ENCODE results near the gene ABCB11. TPM values are rescaled to one million over a fixed set of nuclear protein-coding genes. Genes with fewer than 3 reads are reported as not detected.

The ABCB11 gene
- total and polyA plus RNA-seq, 10 of the 15 experiments (the other 5 are each of a cell fraction or from before 2014, with no cell fraction given), result not detected

DNA sequence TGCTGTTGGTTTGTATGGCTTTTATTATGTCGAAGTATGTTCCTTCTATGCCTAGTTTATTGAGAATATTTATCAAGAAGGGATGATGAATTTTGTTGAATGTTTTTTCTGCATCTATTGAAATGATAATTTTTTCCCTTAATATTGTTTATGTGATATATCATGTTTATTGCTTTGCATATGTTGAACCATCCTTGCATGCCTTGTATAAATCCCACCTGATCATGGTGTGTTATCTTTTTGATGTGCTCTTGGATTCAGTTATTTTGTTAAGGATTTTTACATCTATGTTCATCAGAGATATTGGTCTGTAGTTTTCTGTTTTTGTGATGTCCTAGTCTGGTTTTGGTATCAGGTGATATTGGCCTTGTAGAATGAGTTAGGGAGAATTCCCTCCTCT is 79.3 kb downstream of the ABCB11 start:
- FAIRE-seq (no peak), DNase-seq (ENCODE audit: low read depth, low spot score) (no peak), ATAC-seq (no peak)
- in situ Hi-C loops (cut with MboI) (no loop called here), intact Hi-C loops (cut with micrococcal nuclease; ENCODE audit: unreplicated experiment) (no loop called here)
- TF ChIP-seq BHLHE40 (IDR thresholded peaks at IDR 0.05; ENCODE audit: borderline replicate concordance in 1 of 2, low read depth in 2 of 2, low read length in 1 of 2) (no peak), MTA3 (IDR thresholded peaks at IDR 0.05; ENCODE audit: borderline replicate concordance, low read length) (no peak), ZNF274 (IDR thresholded peaks at IDR 0.05; ENCODE audit: insufficient read depth, insufficient read length) (no peak), TBL1XR1 (IDR thresholded peaks at IDR 0.05; ENCODE audit: low read depth, low read length) (no peak), MEF2B (IDR thresholded peaks at IDR 0.05; ENCODE audit: partially characterized antibody, poor library complexity, severe bottlenecking) (no peak), ZNF24 (IDR thresholded peaks at IDR 0.05) (no peak)
- ChIA-PET CTCF (interaction anchor here (0.6 to 0.7 kb wide), 2 partner anchors 445 to 544 kb away, joined by 3 read pairs; no protein-coding TSS in a partner anchor), SMC1A (ENCODE audit: uncharacterized antibody, unreplicated experiment) (no interaction called here), RAD21 (ENCODE audit: unreplicated experiment) (no interaction called here), POLR2A (no interaction called here)
- Histone ChIP-seq H3K27ac (ENCODE audit: control insufficient read depth, insufficient read depth) (no peak overlapping the region), H3K4me1 (ENCODE audit: control insufficient read depth, insufficient read depth, low read length) (no peaks in the 10 kb centered on the region), H3K4me3 (no peak overlapping the region), H3K9ac (ENCODE audit: control insufficient read depth, insufficient read depth, low read length) (no peak overlapping the region), H4K20me1 (ENCODE audit: control insufficient read depth, insufficient read depth) (no peaks in the 10 kb centered on the region), H3K9me3 (replicated peaks; ENCODE audit: control insufficient read depth, insufficient read depth, low read length) (no peaks in the 10 kb centered on the region; the same call in 2 of the 3 replicates), H3K27me3 (replicated peaks in 1 of 2; ENCODE audit: control insufficient read depth in 2 of 2, insufficient read depth in 2 of 2, low read length in 1 of 2) (0 out of 4 replicates have a peak, but pooled peaks cover 0 to 1% of the 10 kb centered on the region in 2 experiments), H3K79me2 (ENCODE audit: control insufficient read depth, insufficient read depth, low read length) (no peaks in the 10 kb centered on the region), H3K4me2 (ENCODE audit: control insufficient read depth, insufficient read depth) (no peak overlapping the region), H2AFZ (ENCODE audit: control insufficient read depth, low read depth, low read length) (no peak overlapping the region), H3K36me3 (ENCODE audit: control insufficient read depth in 2 of 2, insufficient read depth in 2 of 2, low read length in 1 of 2) (no peaks in the 10 kb centered on the region)
- BruUV-seq (replicated peaks), result no TSS peak
- WGBS (ENCODE audit: insufficient coverage, insufficient replicate concordance, low lambda C conversion rate, missing lambda C conversion rate), result 53% methylated on average over 1 of the region's 1 CpG

GRCh38 chr2:168949324-168949723 is 81.8 kb downstream of the ABCB11 start:
- H3K79me2 ChIP-seq (ENCODE audit: control insufficient read depth, insufficient read depth, low read length), result no peaks in the 10 kb centered on the region
- H3K4me2 ChIP-seq (ENCODE audit: control insufficient read depth, insufficient read depth), result no peak overlapping the region
- WGBS (ENCODE audit: insufficient coverage, insufficient replicate concordance, low lambda C conversion rate, missing lambda C conversion rate), result 100% methylated on average over 1 of the region's 1 CpG
- no peaks in the 10 kb centered on the region for H3K9me3 ChIP-seq (replicated peaks; ENCODE audit: control insufficient read depth, insufficient read depth, low read length)
- H3K27ac ChIP-seq (ENCODE audit: control insufficient read depth, insufficient read depth), result no peak overlapping the region
- POLR2A ChIA-PET, result no interaction called here
- H3K9ac ChIP-seq (ENCODE audit: control insufficient read depth, insufficient read depth, low read length), result no peak overlapping the region
- SMC1A ChIA-PET (ENCODE audit: uncharacterized antibody, unreplicated experiment), result interaction anchor here (0.7 to 1.4 kb wide), 2 partner anchors 9 to 192 kb away, joined by 3 to 4 read pairs; no protein-coding TSS in a partner anchor
- FAIRE-seq (no peak), ATAC-seq (no peak), DNase-seq (ENCODE audit: low read depth, low spot score) (no peak)
- H3K36me3 ChIP-seq (ENCODE audit: control insufficient read depth in 2 of 2, insufficient read depth in 2 of 2, low read length in 1 of 2), result no peaks in the 10 kb centered on the region
- CTCF ChIA-PET, result interaction anchor here (1.0 to 2.3 kb wide), 7 partner anchors 8 to 26 kb away, joined by 3 to 8 read pairs (median 5); no protein-coding TSS in a partner anchor
- intact Hi-C loops (cut with micrococcal nuclease; ENCODE audit: unreplicated experiment) (no loop called here), in situ Hi-C loops (cut with MboI) (no loop called here)
- no peaks in the 10 kb centered on the region for H3K4me1 ChIP-seq (ENCODE audit: control insufficient read depth, insufficient read depth, low read length)
- H3K4me3 ChIP-seq, result no peak overlapping the region
- H3K27me3 ChIP-seq (replicated peaks in 1 of 2; ENCODE audit: control insufficient read depth in 2 of 2, insufficient read depth in 2 of 2, low read length in 1 of 2), result 0 out of 4 replicates have a peak, but pooled peaks cover 0 to 2% of the 10 kb centered on the region in 2 experiments
- TF ChIP-seq, protein P1, sequence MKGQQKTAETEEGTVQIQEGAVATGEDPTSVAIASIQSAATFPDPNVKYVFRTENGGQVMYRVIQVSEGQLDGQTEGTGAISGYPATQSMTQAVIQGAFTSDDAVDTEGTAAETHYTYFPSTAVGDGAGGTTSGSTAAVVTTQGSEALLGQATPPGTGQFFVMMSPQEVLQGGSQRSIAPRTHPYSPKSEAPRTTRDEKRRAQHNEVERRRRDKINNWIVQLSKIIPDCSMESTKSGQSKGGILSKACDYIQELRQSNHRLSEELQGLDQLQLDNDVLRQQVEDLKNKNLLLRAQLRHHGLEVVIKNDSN (IDR thresholded peaks at IDR 0.05; ENCODE audit: borderline replicate concordance, extremely low read length, insufficient read depth, low read depth, low read length), result no peak
- TF ChIP-seq PML (IDR thresholded peaks at IDR 0.05; ENCODE audit: low read length) (no peak), TCF7 (IDR thresholded peaks at IDR 0.05; ENCODE audit: borderline replicate concordance) (no peak), SP1 (IDR thresholded peaks at IDR 0.05; ENCODE audit: low read depth, low read length) (no peak), ASH2L (IDR thresholded peaks at IDR 0.05; ENCODE audit: borderline replicate concordance, low read depth) (no peak)
- no peak overlapping the region for H2AFZ ChIP-seq (ENCODE audit: control insufficient read depth, low read depth, low read length)
- RAD21 ChIA-PET (ENCODE audit: unreplicated experiment), result no interaction called here
- BruUV-seq (replicated peaks), result no TSS peak
- H4K20me1 ChIP-seq (ENCODE audit: control insufficient read depth, insufficient read depth), result no peaks in the 10 kb centered on the region

Measured in GM12878 (cell line).